Measurements from ENCODE around the gene EEF1AKMT4.

Gene EEF1AKMT4

DNA sequence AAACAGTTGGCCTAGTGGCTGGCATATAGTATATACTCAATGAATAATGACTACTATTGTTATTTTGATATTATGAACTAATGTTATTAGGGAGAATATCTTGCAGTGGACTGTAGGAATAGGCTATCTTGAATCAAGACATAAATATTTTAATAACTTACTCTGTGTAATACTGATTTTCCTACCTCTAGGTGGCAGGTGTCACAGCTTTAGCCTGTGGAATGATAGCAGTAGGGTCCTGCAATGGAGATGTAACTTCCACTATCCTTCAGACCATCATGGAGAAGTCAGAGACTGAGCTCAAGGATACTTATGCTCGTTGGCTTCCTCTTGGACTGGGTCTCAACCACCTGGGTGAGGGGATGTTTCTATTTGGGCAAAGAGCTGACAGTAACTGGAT, 56.1 kb downstream of the EEF1AKMT4 start:
- DNase-seq: no peak

DNA sequence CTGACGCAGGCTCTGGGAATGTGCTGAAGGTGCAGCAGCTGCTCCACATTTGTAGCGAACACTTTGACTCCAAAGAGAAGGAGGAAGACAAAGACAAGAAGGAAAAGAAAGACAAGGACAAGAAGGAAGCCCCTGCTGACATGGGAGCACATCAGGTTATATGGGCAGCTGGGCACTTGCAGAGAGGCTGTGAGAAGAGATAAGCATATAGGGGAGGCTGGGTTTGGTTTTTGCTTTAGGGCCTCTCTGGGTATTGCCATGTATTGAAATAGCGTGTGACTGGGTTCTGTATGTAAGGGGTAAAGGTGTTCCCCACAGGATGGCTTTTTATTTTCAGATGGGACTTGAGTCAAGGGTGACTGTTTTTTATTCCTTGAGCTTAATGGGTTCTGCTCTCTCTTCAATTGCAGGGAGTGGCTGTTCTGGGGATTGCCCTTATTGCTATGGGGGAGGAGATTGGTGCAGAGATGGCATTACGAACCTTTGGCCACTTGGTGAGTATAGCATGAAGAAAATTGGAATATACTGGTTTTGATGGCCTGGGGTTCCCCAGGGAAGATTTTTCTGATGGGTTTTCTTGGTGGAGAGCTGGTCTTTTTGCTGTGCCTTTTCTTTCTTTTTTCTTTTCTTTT, 57.0 kb downstream of the EEF1AKMT4 start:
- DNase-seq: no peak

DNA sequence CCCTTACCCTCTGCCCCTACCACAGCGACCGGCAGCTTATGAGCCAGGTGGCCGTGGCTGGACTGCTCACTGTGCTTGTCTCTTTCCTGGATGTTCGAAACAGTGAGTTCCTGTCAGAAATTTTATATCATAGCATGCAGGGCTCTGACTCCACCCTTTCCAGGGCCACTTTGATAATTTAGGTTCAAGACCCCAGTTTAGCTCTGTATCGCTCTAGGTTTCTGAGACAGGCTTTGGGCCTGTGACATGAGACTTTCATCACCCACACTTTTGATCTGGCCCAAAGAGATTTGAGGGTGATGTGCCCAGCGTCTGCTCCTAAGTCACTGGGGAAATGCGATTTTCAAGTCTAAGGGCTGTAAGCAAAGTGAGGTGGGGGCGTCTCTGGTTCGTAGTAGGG, 58.4 kb downstream of the EEF1AKMT4 start:
- no peak for DNase-seq
